Panc1 (cell line): ENCODE results near the gene CLEC2D. TPM values are rescaled to one million over a fixed set of nuclear protein-coding genes. Genes with fewer than 3 reads are reported as not detected.

Source experiments
- ATAC-seq: fragments of 200-7000 bp; cut with Tn5 transposase; 2 replicates; pipeline ENCODE4 v1.9.1; 2020; ENCODE audit warnings: mild to moderate bottlenecking, moderate library complexity
- BruUV-seq: library from RNA; stranded (reverse); fragments of 400-500 nt; replicated peaks from 2 replicates; lab custom pipeline; 2021; lab: Mats Ljungman, UMichigan
- CTCF ChIA-PET: fragments of 300-600 bp; sonication (Branson Sonifier 250); formaldehyde crosslinking; loops from one replicate; lab custom pipeline; 2022; ENCODE audit warnings: antibody characterized with exemption; lab: Charles Lee
- POLR2A ChIA-PET: fragments of 300-600 bp; sonication (Branson Sonifier 250); formaldehyde crosslinking; loops from one replicate; lab custom pipeline; 2022; ENCODE audit warnings: antibody characterized with exemption; lab: Charles Lee
- DNase-seq: peaks from one replicate; pipeline ENCODE4 v3.0.0-alpha.2; 2010; ENCODE audit warnings: low read depth, low spot score
- H3K27ac ChIP-seq: 2 replicates; pipeline ENCODE4 v1.5.1; 2011; ENCODE audit warnings: mild to moderate bottlenecking, low read length, inconsistent platforms
- H3K27me3 ChIP-seq: fragments of 200-500 bp; sonication (Bioruptor generic); 2 replicates; pipeline ENCODE4 v1.6.0; 2014; ENCODE audit warnings: low read length, inconsistent platforms; ENCODE audit not compliant: control insufficient read depth, insufficient read depth
- H3K36me3 ChIP-seq: fragments of 200-500 bp; sonication (Bioruptor generic); 2 replicates; pipeline ENCODE4 v1.5.1; 2014; ENCODE audit warnings: inconsistent platforms, mild to moderate bottlenecking, low read length, moderate library complexity; ENCODE audit not compliant: control insufficient read depth, insufficient read depth
- H3K4me1 ChIP-seq: 2 replicates; pipeline ENCODE4 v1.5.1; 2011; ENCODE audit warnings: inconsistent platforms, mild to moderate bottlenecking, low read length, moderate library complexity; ENCODE audit not compliant: control insufficient read depth, insufficient read depth
- H3K4me3 ChIP-seq, 2 experiments: 2 replicates each; pipeline ENCODE4 v1.5.1; 2011 to 2012; ENCODE audit warnings: low read depth in 2 of 2, low read length in 2 of 2, mild to moderate bottlenecking in 2 of 2, inconsistent platforms in 1 of 2, moderate library complexity in 1 of 2
- H3K9me3 ChIP-seq: fragments of 200-500 bp; sonication (Bioruptor generic); 2 replicates; pipeline ENCODE4 v1.5.1; 2014; ENCODE audit warnings: low read depth, mild to moderate bottlenecking, inconsistent platforms, low read length, moderate library complexity; ENCODE audit not compliant: control insufficient read depth, insufficient read depth
- POLR2AphosphoS5 ChIP-seq: IDR thresholded peaks from 2 replicates; pipeline ENCODE4 v1.6.1; 2012; ENCODE audit warnings: mild to moderate bottlenecking, low read depth, low read length, moderate library complexity
- SIN3A ChIP-seq: IDR thresholded peaks from 2 replicates; pipeline ENCODE4 v1.6.1; 2012; ENCODE audit warnings: low read depth, mild to moderate bottlenecking, low read length, moderate library complexity, borderline replicate concordance; ENCODE audit not compliant: insufficient read depth
- TCF7L2 ChIP-seq: IDR thresholded peaks from 2 replicates; pipeline ENCODE4 v1.6.1; 2011; ENCODE audit warnings: mild to moderate bottlenecking, low read depth, low read length, inconsistent platforms
- in situ Hi-C: cut with HindIII; loops from 2 replicates; pipeline ENCODE4 v1.10.0; 2016; ENCODE audit warnings: low sequenced_read_pairs, low pct_unique_long_range_greater_than_20kb
- intact Hi-C: fragments of 100-400 bp; cut with micrococcal nuclease; formaldehyde crosslinking; loops from one replicate; pipeline ENCODE4 v1.10.0; 2022; ENCODE audit not compliant: unreplicated experiment
- total RNA-seq: library from RNA; stranded (reverse); gene quantifications from one replicate; pipeline ENCODE4 v1.2.1, GENCODE V29; 2021; ENCODE audit not compliant: unreplicated experiment
- TF ChIP-seq, protein P1 (sequence below): fragments of 450-650 bp; IDR thresholded peaks from 2 replicates; pipeline ENCODE4 v1.5.1; 2017; ENCODE audit warnings: mild to moderate bottlenecking
- TF ChIP-seq, protein P2 (sequence below), 2 experiments: IDR thresholded peaks; 2 replicates each; pipeline ENCODE4 v1.6.1; 2011 to 2012; ENCODE audit warnings: low read depth in 2 of 2, control low read depth in 1 of 2, low read length in 1 of 2, mild to moderate bottlenecking in 1 of 2, moderate library complexity in 1 of 2; ENCODE audit not compliant: insufficient read depth in 1 of 2

Gene CLEC2D
- total RNA-seq, 1 experiment from 2014 or later, result 2.3 TPM

DNA sequence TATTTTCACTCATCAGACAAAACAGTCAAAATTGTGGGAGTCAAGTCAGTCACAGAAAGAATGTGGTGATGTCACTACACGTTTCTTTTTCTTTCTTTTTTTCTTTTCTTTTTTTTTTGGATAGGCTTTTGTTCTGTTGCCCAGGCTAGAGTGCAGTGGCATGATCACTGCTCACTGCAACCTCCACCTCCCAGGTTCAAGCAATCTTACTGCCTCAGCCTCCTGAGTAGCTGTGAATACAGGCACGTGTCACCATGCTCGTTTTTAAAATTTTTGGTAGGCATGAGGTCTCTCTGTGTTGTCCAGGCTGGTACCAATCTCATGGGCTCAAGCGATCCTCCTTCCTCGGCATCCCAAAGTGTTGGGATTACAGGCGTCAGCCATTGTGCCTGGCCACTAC, 61.1 kb downstream of the CLEC2D start:
- no peaks in the 10 kb centered on the region for H3K27me3 ChIP-seq
- H3K4me3 ChIP-seq, result no peak overlapping the region
- DNase-seq (no peak), ATAC-seq (no peak)
- no peaks in the 10 kb centered on the region for H3K4me1 ChIP-seq
- BruUV-seq, result no TSS peak
- ChIA-PET CTCF (no interaction called here), POLR2A (no interaction called here)
- intact Hi-C loops, result no loop called here
- no peak overlapping the region for H3K27ac ChIP-seq
- TF ChIP-seq POLR2AphosphoS5, result no peak
- TF ChIP-seq, protein P1, sequence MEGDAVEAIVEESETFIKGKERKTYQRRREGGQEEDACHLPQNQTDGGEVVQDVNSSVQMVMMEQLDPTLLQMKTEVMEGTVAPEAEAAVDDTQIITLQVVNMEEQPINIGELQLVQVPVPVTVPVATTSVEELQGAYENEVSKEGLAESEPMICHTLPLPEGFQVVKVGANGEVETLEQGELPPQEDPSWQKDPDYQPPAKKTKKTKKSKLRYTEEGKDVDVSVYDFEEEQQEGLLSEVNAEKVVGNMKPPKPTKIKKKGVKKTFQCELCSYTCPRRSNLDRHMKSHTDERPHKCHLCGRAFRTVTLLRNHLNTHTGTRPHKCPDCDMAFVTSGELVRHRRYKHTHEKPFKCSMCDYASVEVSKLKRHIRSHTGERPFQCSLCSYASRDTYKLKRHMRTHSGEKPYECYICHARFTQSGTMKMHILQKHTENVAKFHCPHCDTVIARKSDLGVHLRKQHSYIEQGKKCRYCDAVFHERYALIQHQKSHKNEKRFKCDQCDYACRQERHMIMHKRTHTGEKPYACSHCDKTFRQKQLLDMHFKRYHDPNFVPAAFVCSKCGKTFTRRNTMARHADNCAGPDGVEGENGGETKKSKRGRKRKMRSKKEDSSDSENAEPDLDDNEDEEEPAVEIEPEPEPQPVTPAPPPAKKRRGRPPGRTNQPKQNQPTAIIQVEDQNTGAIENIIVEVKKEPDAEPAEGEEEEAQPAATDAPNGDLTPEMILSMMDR, result no peak
- no peak for TF ChIP-seq TCF7L2
- TF ChIP-seq, protein P2, sequence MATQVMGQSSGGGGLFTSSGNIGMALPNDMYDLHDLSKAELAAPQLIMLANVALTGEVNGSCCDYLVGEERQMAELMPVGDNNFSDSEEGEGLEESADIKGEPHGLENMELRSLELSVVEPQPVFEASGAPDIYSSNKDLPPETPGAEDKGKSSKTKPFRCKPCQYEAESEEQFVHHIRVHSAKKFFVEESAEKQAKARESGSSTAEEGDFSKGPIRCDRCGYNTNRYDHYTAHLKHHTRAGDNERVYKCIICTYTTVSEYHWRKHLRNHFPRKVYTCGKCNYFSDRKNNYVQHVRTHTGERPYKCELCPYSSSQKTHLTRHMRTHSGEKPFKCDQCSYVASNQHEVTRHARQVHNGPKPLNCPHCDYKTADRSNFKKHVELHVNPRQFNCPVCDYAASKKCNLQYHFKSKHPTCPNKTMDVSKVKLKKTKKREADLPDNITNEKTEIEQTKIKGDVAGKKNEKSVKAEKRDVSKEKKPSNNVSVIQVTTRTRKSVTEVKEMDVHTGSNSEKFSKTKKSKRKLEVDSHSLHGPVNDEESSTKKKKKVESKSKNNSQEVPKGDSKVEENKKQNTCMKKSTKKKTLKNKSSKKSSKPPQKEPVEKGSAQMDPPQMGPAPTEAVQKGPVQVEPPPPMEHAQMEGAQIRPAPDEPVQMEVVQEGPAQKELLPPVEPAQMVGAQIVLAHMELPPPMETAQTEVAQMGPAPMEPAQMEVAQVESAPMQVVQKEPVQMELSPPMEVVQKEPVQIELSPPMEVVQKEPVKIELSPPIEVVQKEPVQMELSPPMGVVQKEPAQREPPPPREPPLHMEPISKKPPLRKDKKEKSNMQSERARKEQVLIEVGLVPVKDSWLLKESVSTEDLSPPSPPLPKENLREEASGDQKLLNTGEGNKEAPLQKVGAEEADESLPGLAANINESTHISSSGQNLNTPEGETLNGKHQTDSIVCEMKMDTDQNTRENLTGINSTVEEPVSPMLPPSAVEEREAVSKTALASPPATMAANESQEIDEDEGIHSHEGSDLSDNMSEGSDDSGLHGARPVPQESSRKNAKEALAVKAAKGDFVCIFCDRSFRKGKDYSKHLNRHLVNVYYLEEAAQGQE (IDR thresholded peaks at IDR 0.05; ENCODE audit: insufficient read depth in 1 of 2, low read depth in 2 of 2, low read length in 1 of 2), result no peak
- TF ChIP-seq SIN3A, result no peak
- H3K9me3 ChIP-seq, result no peaks in the 10 kb centered on the region
- no peaks in the 10 kb centered on the region for H3K36me3 ChIP-seq
- in situ Hi-C loops, result no loop called here

DNA sequence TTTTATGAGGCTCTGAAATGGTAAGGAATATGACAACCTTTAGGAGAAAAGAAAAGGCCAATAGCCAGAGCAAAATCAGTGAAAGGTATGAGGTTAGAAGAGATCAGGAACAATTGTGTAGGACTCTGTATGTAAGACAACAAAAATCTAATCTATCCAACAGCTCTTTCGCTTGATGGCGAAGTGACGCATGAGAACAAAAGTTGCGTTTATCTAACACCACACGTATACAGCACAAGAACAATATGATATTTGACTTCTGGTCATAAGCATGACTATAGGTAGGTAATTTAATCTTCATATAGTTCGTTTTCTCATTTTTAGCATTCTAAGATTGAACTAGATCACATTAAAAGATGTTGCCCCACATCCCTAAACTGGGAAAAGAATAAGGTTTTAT, 61.9 kb downstream of the CLEC2D start:
- TF ChIP-seq, protein P1, result no peak
- ATAC-seq (no peak), DNase-seq (no peak)
- ChIA-PET CTCF (no interaction called here), POLR2A (no interaction called here)
- intact Hi-C loops, result no loop called here
- in situ Hi-C loops, result no loop called here
- no TSS peak for BruUV-seq
- Histone ChIP-seq H3K4me3 (no peak overlapping the region), H3K9me3 (no peaks in the 10 kb centered on the region), H3K36me3 (no peaks in the 10 kb centered on the region), H3K4me1 (no peaks in the 10 kb centered on the region), H3K27me3 (no peaks in the 10 kb centered on the region), H3K27ac (no peak overlapping the region)

DNA sequence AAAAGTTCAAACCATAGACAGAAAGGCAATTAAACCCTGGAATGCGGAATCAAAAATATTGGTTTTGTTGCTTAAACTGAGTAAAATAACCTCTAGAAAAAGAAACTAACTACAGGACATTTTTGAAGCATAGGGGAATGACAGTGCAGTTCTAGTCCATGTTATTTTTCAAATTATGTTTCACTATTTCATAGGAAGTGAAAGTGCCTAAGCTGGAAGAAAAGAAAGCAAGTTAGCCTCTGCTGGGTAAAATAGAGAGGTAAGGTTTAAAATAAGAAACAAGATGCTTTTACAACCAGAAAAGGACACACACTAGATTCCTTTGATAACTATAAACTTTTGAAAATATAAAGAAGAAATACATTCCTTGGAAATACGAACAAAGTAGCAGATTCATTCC, 62.3 kb downstream of the CLEC2D start:
- H3K27ac ChIP-seq, result no peak overlapping the region
- no peak for DNase-seq
- no peaks in the 10 kb centered on the region for H3K36me3 ChIP-seq
- ATAC-seq, result no peak
- intact Hi-C loops (no loop called here), in situ Hi-C loops (no loop called here)
- H3K4me1 ChIP-seq, result no peaks in the 10 kb centered on the region
- H3K27me3 ChIP-seq, result no peaks in the 10 kb centered on the region
- H3K9me3 ChIP-seq, result no peaks in the 10 kb centered on the region
- ChIA-PET CTCF (no interaction called here), POLR2A (no interaction called here)
- BruUV-seq, result no TSS peak
- no peak overlapping the region for H3K4me3 ChIP-seq
- TF ChIP-seq, protein P1, result no peak
- TF ChIP-seq SIN3A, result no peak
- TF ChIP-seq TCF7L2, result no peak
- TF ChIP-seq, protein P2 (IDR thresholded peaks at IDR 0.05; ENCODE audit: insufficient read depth in 1 of 2, low read depth in 2 of 2, low read length in 1 of 2), result no peak
- no peak for TF ChIP-seq POLR2AphosphoS5
